Pancreas (tissue), 10 donors: ENCODE measurements around the gene GRK3. TPM values are rescaled to one million over a fixed set of nuclear protein-coding genes. Genes with fewer than 3 reads are reported as not detected.

Experiments used
- ATAC-seq, 4 donors: fragments of 200-7000 bp; cut with Tn5 transposase; one replicate each; pipeline versions ENCODE4 v1.8.0 to v1.9.1; 2020; ENCODE audit warnings: mild to moderate bottlenecking in 4 of 4, moderate library complexity in 4 of 4
- DNase-seq, 6 donors: peaks; one replicate each; pipeline ENCODE4 v3.0.0-alpha.2; 2020
- FAIRE-seq: peaks from 2 replicates; lab custom pipeline; 2012; peaks lifted over from hg19 to GRCh38; lab: Jason Lieb, UNC
- H3K27ac ChIP-seq, 4 donors: fragments of 200-600 bp; sonication (generic); 1 replicate in 3 of 4; 2 replicates in 1 of 4; pipeline versions ENCODE4 v1.5.0 to v1.8.0; 2020
- H3K27me3 ChIP-seq, 4 donors: fragments of 200-600 bp; one replicate each; pipeline ENCODE4 v1.8.0; 2021
- H3K36me3 ChIP-seq, 3 donors: fragments of 200-600 bp; sonication (generic) in 1 of 3; one replicate each; pipeline versions ENCODE4 v1.5.0 to v1.8.0; 2020 to 2021
- H3K4me1 ChIP-seq, 3 donors: fragments of 200-600 bp; one replicate each; pipeline ENCODE4 v1.8.0; 2021
- H3K4me3 ChIP-seq, 4 donors: fragments of 200-600 bp; sonication (generic) in 2 of 4; one replicate each; pipeline versions ENCODE4 v1.5.0 to v1.8.0; 2020 to 2021
- H3K9me3 ChIP-seq, 4 donors: fragments of 200-600 bp; one replicate each; pipeline ENCODE4 v1.8.0; 2021
- CTCF ChIP-seq, 4 donors: fragments of 200-600 bp; sonication (generic) in 3 of 4; IDR thresholded peaks; one replicate each; pipeline versions ENCODE4 v1.5.0 to v1.8.0; 2021; ENCODE audit warnings: antibody characterized with exemption in 4 of 4
- WGBS, 2 donors: extraction: QIAGEN DNeasy Blood & Tissue Kit; methylation state at CpG; one replicate each; pipeline ENCODE4 v1.1.7; 2013; 5-methylcytosine and 5-hydroxymethylcytosine counted together
- intact Hi-C, 3 donors: fragments of 100-400 bp; cut with DNase I; formaldehyde crosslinking; loops; one replicate each; pipeline versions ENCODE4 v1.11.1 to v1.14.2; 2022
- polyA plus RNA-seq, 2 donors: library from polyadenylated mRNA; stranded (reverse); fragments of 200-250 nt; gene quantifications; one replicate each; pipeline ENCODE4 v1.2.3, GENCODE V29; 2013
- total RNA-seq, 6 donors: library from RNA; stranded (reverse); fragmentation: NEBNext Ultra II Directional in 4 of 6; extraction: Animal tissue kit (Norgen Biotek cat#: 25700) in 4 of 6; gene quantifications; one replicate each; pipeline versions ENCODE4 v1.2.1 to v1.2.4, GENCODE V29; 2021 to 2023
- donor health status: healthy with polysubstance abuse.
- donor health status: DM: no; HTN: no; CAD: no; lungs with moderate emphysema.
- donor health status: DM: no; HTN: no; CAD: no.
- donor health status: control.
- donor health status: control.
- donor health status: Bipolar disorder and iron deficiency.
- donor health status: DM: yes; HTN: yes; CAD: no.
- donor health status: DM: no; HTN: no; CAD: no.
- donor health status: DM: no; HTN: no; CAD: no.
- donor health status: DM: yes; HTN: yes; CAD: no.

GRK3 gene
- total and polyA plus RNA-seq, 8 donors, result 3.5 to 18.1 (median 7.6) TPM

- no peak for DNase-seq
- intact Hi-C loops, result no loop called here
Observed at GRCh38 chr22:25766418-25766817, 201.9 kb downstream of the GRK3 start.

GRCh38 chr22:25770333-25770732, 205.9 kb downstream of the GRK3 start:
- WGBS, 2 donors, result 79 to 80% methylated on average over 4 of the region's 4 CpGs
- no peaks in the 10 kb centered on the region for H3K36me3 ChIP-seq
- no peak for TF ChIP-seq CTCF (IDR thresholded peaks at IDR 0.05)
- no peaks in the 10 kb centered on the region for H3K27me3 ChIP-seq
- no peaks in the 10 kb centered on the region for H3K9me3 ChIP-seq
- no peak overlapping the region for H3K27ac ChIP-seq
- FAIRE-seq (no peak), ATAC-seq (no peak), DNase-seq (no peak)
- intact Hi-C loops, result loop anchor here (5.0 to 10.0 kb wide), 3 partner anchors 306 to 316 kb away; no protein-coding TSS in a partner anchor
- no peaks in the 10 kb centered on the region for H3K4me1 ChIP-seq
- no peak overlapping the region for H3K4me3 ChIP-seq

More at GRCh38 chr22:25766418-25766817, 201.9 kb downstream of the GRK3 start:
- H3K4me1 ChIP-seq, result no peaks in the 10 kb centered on the region
- ATAC-seq (no peak), FAIRE-seq (no peak)
- H3K36me3 ChIP-seq, result no peaks in the 10 kb centered on the region
- 87 to 90% methylated on average over 3 of the region's 3 CpGs for WGBS, 2 donors
- no peaks in the 10 kb centered on the region for H3K27me3 ChIP-seq
- no peaks in the 10 kb centered on the region for H3K9me3 ChIP-seq
- TF ChIP-seq CTCF (IDR thresholded peaks at IDR 0.05), result no peak
- no peak overlapping the region for H3K27ac ChIP-seq
- no peak overlapping the region for H3K4me3 ChIP-seq

GRCh38 chr22:25772288-25772687, 207.8 kb downstream of the GRK3 start:
- Histone ChIP-seq H3K9me3 (no peaks in the 10 kb centered on the region), H3K4me1 (no peaks in the 10 kb centered on the region), H3K27me3 (no peaks in the 10 kb centered on the region), H3K4me3 (no peak overlapping the region), H3K27ac (no peak overlapping the region), H3K36me3 (no peaks in the 10 kb centered on the region)
- no peak for TF ChIP-seq CTCF (IDR thresholded peaks at IDR 0.05)
- FAIRE-seq, result no peak
- no peak for DNase-seq
- intact Hi-C loops, result loop anchor here (5.0 to 10.0 kb wide), 3 partner anchors 307 to 317 kb away; no protein-coding TSS in a partner anchor
- ATAC-seq, result no peak
- 44 to 55% methylated on average over 9 of the region's 9 CpGs for WGBS, 2 donors

- Histone ChIP-seq H3K4me1 (no peaks in the 10 kb centered on the region), H3K9me3 (no peaks in the 10 kb centered on the region), H3K36me3 (no peaks in the 10 kb centered on the region), H3K4me3 (no peak overlapping the region), H3K27ac (no peak overlapping the region), H3K27me3 (no peaks in the 10 kb centered on the region)
- 46 to 59% methylated on average over 12 of the region's 12 CpGs for WGBS, 2 donors
- FAIRE-seq (no peak), ATAC-seq (peak in 3 of 4 donors; percentile 17 to 42 (median 28)), DNase-seq (no peak)
- peak in 1 of 4 donors; percentile 13 for TF ChIP-seq CTCF (IDR thresholded peaks at IDR 0.05)
- intact Hi-C loops, result loop anchor here (5.0 to 10.0 kb wide), 3 partner anchors 310 to 320 kb away; no protein-coding TSS in a partner anchor
Observed at GRCh38 chr22:25774575-25775026, 210.1 kb downstream of the GRK3 start.

GRCh38 chr22:25775531-25775930, 211.1 kb downstream of the GRK3 start:
- no peak overlapping the region for H3K27ac ChIP-seq
- FAIRE-seq, result no peak
- H3K4me3 ChIP-seq, result no peak overlapping the region
- no peaks in the 10 kb centered on the region for H3K36me3 ChIP-seq
- 29 to 49% methylated on average over 8 of the region's 8 CpGs for WGBS, 2 donors
- no peak for TF ChIP-seq CTCF (IDR thresholded peaks at IDR 0.05)
- ATAC-seq, result no peak
- intact Hi-C loops, result loop anchor here in 2 of 3 donors (10.0 kb wide), 2 partner anchors 311 to 321 kb away; no protein-coding TSS in a partner anchor
- H3K4me1 ChIP-seq, result no peaks in the 10 kb centered on the region
- H3K9me3 ChIP-seq, result no peaks in the 10 kb centered on the region
- DNase-seq, result no peak
- H3K27me3 ChIP-seq, result no peaks in the 10 kb centered on the region
